Activated naive CD8-positive, alpha-beta T cell treated with anti-CD3 and anti-CD28 coated beads, Interleukin-2, amount 10 ng/mL, durations not matched to agents 7 days and 5 days (primary cell): ENCODE measurements around the gene TXNRD3. TPM values are rescaled to one million over a fixed set of nuclear protein-coding genes. Genes with fewer than 3 reads are reported as not detected.
"Not testable (repeated sequence)": the region's sequence is repeated elsewhere in the genome, so short reads cannot be mapped to it uniquely, and the experiment has no call there.

Experiments
- ATAC-seq: fragments of 150-1000 bp; cut with Tn5 transposase; one replicate; pipeline ENCODE4 v1.10.0; 2021; ENCODE audit warnings: low read depth, moderate library complexity
- POLR2A ChIA-PET: fragments of 350-600 bp; sonication (Branson Sonifier 250); formaldehyde crosslinking; loops from one replicate; lab custom pipeline; 2021; ENCODE audit warnings: antibody characterized with exemption; lab: Charles Lee
- DNase-seq: peaks from one replicate; pipeline ENCODE4 v3.0.0; 2021
- H3K27ac Mint-ChIP-seq: one replicate; pipeline ENCODE4 v1.8.0; 2022; ENCODE audit warnings: mild to moderate bottlenecking, mixed read lengths
- H3K27me3 Mint-ChIP-seq: one replicate; pipeline ENCODE4 v1.8.0; 2022; ENCODE audit warnings: mild to moderate bottlenecking, moderate library complexity, mixed read lengths
- H3K36me3 Mint-ChIP-seq: one replicate; pipeline ENCODE4 v1.8.0; 2021; ENCODE audit warnings: mild to moderate bottlenecking, mixed read lengths
- H3K4me1 Mint-ChIP-seq: one replicate; pipeline ENCODE4 v1.8.0; 2021; ENCODE audit warnings: mixed read lengths
- H3K4me3 Mint-ChIP-seq: one replicate; pipeline ENCODE4 v1.8.0; 2022; ENCODE audit warnings: mild to moderate bottlenecking, moderate library complexity, mixed read lengths
- H3K9me3 Mint-ChIP-seq: one replicate; pipeline ENCODE4 v1.8.0; 2021; ENCODE audit warnings: mixed read lengths
- total RNA-seq, 2 experiments: library from RNA; stranded (reverse); gene quantifications; one replicate each; pipeline ENCODE4 v1.2.3, GENCODE V29; 2021

The TXNRD3 gene
- total RNA-seq, 2 experiments from 2014 or later = 1.1 to 1.5 TPM

- H3K27ac Mint-ChIP-seq = no peak overlapping the region
- POLR2A ChIA-PET = no interaction called here
- no peak overlapping the region for H3K4me3 Mint-ChIP-seq
Measured at GRCh38 chr3:126616931-126617330, 38.0 kb downstream of the TXNRD3 start.

GRCh38 chr3:126613479-126614188 is 41.3 kb downstream of the TXNRD3 start:
- H3K27me3 Mint-ChIP-seq = no peaks in the 10 kb centered on the region
- peaks cover 21% of the 10 kb centered on the region for H3K4me1 Mint-ChIP-seq
- POLR2A ChIA-PET = no interaction called here
- no peak for DNase-seq
- peaks cover 3% of the 10 kb centered on the region for H3K36me3 Mint-ChIP-seq
- no peaks in the 10 kb centered on the region for H3K9me3 Mint-ChIP-seq
- ATAC-seq = peak; percentile 56
- H3K27ac Mint-ChIP-seq = no peak overlapping the region
- H3K4me3 Mint-ChIP-seq = peak overlapping the region; percentile 4

More at GRCh38 chr3:126616931-126617330, 38.0 kb downstream of the TXNRD3 start:
- Mint-ChIP-seq H3K36me3 (peaks cover 3% of the 10 kb centered on the region), H3K27me3 (no peaks in the 10 kb centered on the region), H3K9me3 (no peaks in the 10 kb centered on the region), H3K4me1 (peaks cover 18% of the 10 kb centered on the region)
- ATAC-seq (no peak), DNase-seq (no peak)

- POLR2A ChIA-PET = no interaction called here
- Mint-ChIP-seq H3K27ac (peak overlapping the region; percentile 9), H3K4me1 (peaks cover 21% of the 10 kb centered on the region), H3K27me3 (no peaks in the 10 kb centered on the region), H3K9me3 (no peaks in the 10 kb centered on the region), H3K4me3 (peak overlapping the region; percentile 28), H3K36me3 (peaks cover 3% of the 10 kb centered on the region)
- DNase-seq (no peak), ATAC-seq (no peak)
Measured at GRCh38 chr3:126612479-126613205, 42.3 kb downstream of the TXNRD3 start.

- POLR2A ChIA-PET = no interaction called here
- peaks cover 17% of the 10 kb centered on the region for H3K4me1 Mint-ChIP-seq
- no peak overlapping the region for H3K4me3 Mint-ChIP-seq
- DNase-seq (no peak), ATAC-seq (no peak)
- H3K9me3 Mint-ChIP-seq = no peaks in the 10 kb centered on the region
- no peak overlapping the region for H3K27ac Mint-ChIP-seq
- H3K27me3 Mint-ChIP-seq = no peaks in the 10 kb centered on the region
- no peaks in the 10 kb centered on the region for H3K36me3 Mint-ChIP-seq
Measured at GRCh38 chr3:126609909-126610308, 45.0 kb downstream of the TXNRD3 start.

GRCh38 chr3:126607214-126607908 is 47.6 kb downstream of the TXNRD3 start:
- POLR2A ChIA-PET = interaction anchor here (0.6 kb wide), 1 partner anchor 95 kb away, joined by 3 read pairs; no protein-coding TSS in a partner anchor
- peaks cover 10% of the 10 kb centered on the region for H3K4me1 Mint-ChIP-seq
- no peaks in the 10 kb centered on the region for H3K27me3 Mint-ChIP-seq
- ATAC-seq (peak; percentile 72), DNase-seq (no peak)
- H3K27ac Mint-ChIP-seq = no peak overlapping the region
- H3K36me3 Mint-ChIP-seq = peaks cover 3% of the 10 kb centered on the region
- H3K9me3 Mint-ChIP-seq = no peaks in the 10 kb centered on the region
- H3K4me3 Mint-ChIP-seq = no peak overlapping the region

GRCh38 chr3:126606001-126606400 is 48.9 kb downstream of the TXNRD3 start:
- Mint-ChIP-seq H3K27ac (no peak overlapping the region), H3K4me1 (peaks cover 6% of the 10 kb centered on the region), H3K9me3 (no peaks in the 10 kb centered on the region), H3K27me3 (peaks cover 5% of the 10 kb centered on the region), H3K36me3 (peaks cover 7% of the 10 kb centered on the region), H3K4me3 (no peak overlapping the region)
- POLR2A ChIA-PET = no interaction called here
- ATAC-seq (no peak), DNase-seq (no peak)

- ATAC-seq (no peak), DNase-seq (no peak)
- Mint-ChIP-seq H3K4me1 (peaks cover 4% of the 10 kb centered on the region), H3K36me3 (peaks cover 7% of the 10 kb centered on the region), H3K4me3 (no peak overlapping the region), H3K27me3 (peaks cover 5% of the 10 kb centered on the region), H3K27ac (no peak overlapping the region), H3K9me3 (no peaks in the 10 kb centered on the region)
- POLR2A ChIA-PET = no interaction called here
Measured at GRCh38 chr3:126604691-126605090, 50.2 kb downstream of the TXNRD3 start.

GRCh38 chr3:126599101-126599500 is 55.8 kb downstream of the TXNRD3 start:
- no peak overlapping the region for H3K4me3 Mint-ChIP-seq
- no peak overlapping the region for H3K27ac Mint-ChIP-seq
- POLR2A ChIA-PET = no interaction called here

GRCh38 chr3:126595479-126595878 is 59.4 kb downstream of the TXNRD3 start:
- H3K9me3 Mint-ChIP-seq = peaks cover 14% of the 10 kb centered on the region
- POLR2A ChIA-PET, DNase-seq, H3K27ac Mint-ChIP-seq, ATAC-seq, H3K4me1 Mint-ChIP-seq, H3K27me3 Mint-ChIP-seq, H3K4me3 Mint-ChIP-seq, H3K36me3 Mint-ChIP-seq: not testable (repeated sequence)

More at GRCh38 chr3:126599101-126599500, 55.8 kb downstream of the TXNRD3 start:
- Mint-ChIP-seq H3K9me3 (peaks cover 3% of the 10 kb centered on the region), H3K36me3 (peaks cover 7% of the 10 kb centered on the region), H3K4me1 (no peaks in the 10 kb centered on the region), H3K27me3 (peaks cover 12% of the 10 kb centered on the region)
- ATAC-seq (no peak), DNase-seq (no peak)

- ATAC-seq, H3K4me1 Mint-ChIP-seq, POLR2A ChIA-PET, H3K36me3 Mint-ChIP-seq, H3K4me3 Mint-ChIP-seq, H3K27ac Mint-ChIP-seq, DNase-seq: not testable (repeated sequence)
- Mint-ChIP-seq H3K9me3 (peaks cover 18% of the 10 kb centered on the region), H3K27me3 (peaks cover 13% of the 10 kb centered on the region)
Measured at GRCh38 chr3:126591515-126591914, 63.4 kb downstream of the TXNRD3 start.

- H3K27me3 Mint-ChIP-seq = peaks cover 15% of the 10 kb centered on the region
- DNase-seq = no peak
- H3K4me1 Mint-ChIP-seq = no peaks in the 10 kb centered on the region
- ATAC-seq = no peak
- H3K27ac Mint-ChIP-seq = no peak overlapping the region
- H3K9me3 Mint-ChIP-seq = peaks cover 1% of the 10 kb centered on the region
- POLR2A ChIA-PET = no interaction called here
- no peaks in the 10 kb centered on the region for H3K36me3 Mint-ChIP-seq
- no peak overlapping the region for H3K4me3 Mint-ChIP-seq
Measured at GRCh38 chr3:126582311-126582710, 72.6 kb downstream of the TXNRD3 start.

- Mint-ChIP-seq H3K36me3 (no peaks in the 10 kb centered on the region), H3K4me1 (no peaks in the 10 kb centered on the region), H3K27me3 (peaks cover 12% of the 10 kb centered on the region), H3K9me3 (no peaks in the 10 kb centered on the region), H3K27ac (no peak overlapping the region), H3K4me3 (no peak overlapping the region)
- ATAC-seq = no peak
- DNase-seq = no peak
- POLR2A ChIA-PET = no interaction called here
Measured at GRCh38 chr3:126581569-126581968, 73.4 kb downstream of the TXNRD3 start.

- POLR2A ChIA-PET = no interaction called here
- H3K36me3 Mint-ChIP-seq = no peaks in the 10 kb centered on the region
- H3K27ac Mint-ChIP-seq = no peak overlapping the region
- H3K9me3 Mint-ChIP-seq = no peaks in the 10 kb centered on the region
- ATAC-seq = no peak
- H3K27me3 Mint-ChIP-seq = peaks cover 12% of the 10 kb centered on the region
- DNase-seq = no peak
- H3K4me3 Mint-ChIP-seq = no peak overlapping the region
- no peaks in the 10 kb centered on the region for H3K4me1 Mint-ChIP-seq
Measured at GRCh38 chr3:126580746-126581145, 74.2 kb downstream of the TXNRD3 start.
